ENCODE results near the gene DCBLD2. TPM values are rescaled to one million over a fixed set of nuclear protein-coding genes. Genes with fewer than 3 reads are reported as not detected.
"Not testable (repeated sequence)": the region's sequence is repeated elsewhere in the genome, so short reads cannot be mapped to it uniquely, and the experiment has no call there.

The DCBLD2 gene
- total RNA-seq, 1 experiment from 2014 or later = 265 TPM

- TF ChIP-seq EZH2phosphoT487 (IDR thresholded peaks at IDR 0.05; ENCODE audit: borderline replicate concordance, low read length) = no peak
- TF ChIP-seq CTCF (conservative IDR thresholded peaks at IDR 0.05; ENCODE audit: low read depth, low read length) = no peak
- TF ChIP-seq EZH2 (IDR thresholded peaks at IDR 0.05; ENCODE audit: low read length, unreplicated experiment) = no peak
- ChIA-PET CTCF (no interaction called here), POLR2A (ENCODE audit: unreplicated experiment) (no interaction called here)
- H3K79me2 ChIP-seq (ENCODE audit: low read length) = peaks cover 55% of the 10 kb centered on the region
- ATAC-seq = no peak
- 0 out of 2 replicates have a peak, but pooled peaks cover 4% of the 10 kb centered on the region for H4K20me1 ChIP-seq (ENCODE audit: low read length)
- H2AFZ ChIP-seq (ENCODE audit: low read length) = no peak overlapping the region
- no peak overlapping the region for H3K9ac ChIP-seq (ENCODE audit: low read length)
- no peaks in the 10 kb centered on the region for H3K9me3 ChIP-seq (ENCODE audit: low read length)
- intact Hi-C loops (cut with micrococcal nuclease) = no loop called here
- no peak overlapping the region for H3K27ac ChIP-seq (ENCODE audit: low read length)
- TSS peak; percentile 1 for BruUV-seq (replicated peaks)
- H3K9me2 ChIP-seq (replicated peaks; ENCODE audit: low read length) = no peaks in the 10 kb centered on the region
- H3F3A ChIP-seq (ENCODE audit: low read length, unreplicated experiment) = peaks cover 8% of the 10 kb centered on the region
- H3K4me1 ChIP-seq (ENCODE audit: insufficient read depth, low read length) = no peaks in the 10 kb centered on the region
- no peak for DNase-seq
- H3K27me3 ChIP-seq (ENCODE audit: low read length) = no peaks in the 10 kb centered on the region
- H3K36me3 ChIP-seq (ENCODE audit: low read depth, low read length) = peaks cover 33% of the 10 kb centered on the region
- H3K4me2 ChIP-seq (ENCODE audit: low read length) = no peak overlapping the region
- H3K4me3 ChIP-seq (ENCODE audit: low read length) = no peak overlapping the region
Measured at GRCh38 chr3:98839846-98840245, 61.6 kb downstream of the DCBLD2 start.

GRCh38 chr3:98831060-98831459 lies 70.4 kb downstream of the DCBLD2 start:
- Histone ChIP-seq H3K36me3 (ENCODE audit: low read depth, low read length) (peaks cover 17% of the 10 kb centered on the region), H3K79me2 (ENCODE audit: low read length) (peaks cover 22% of the 10 kb centered on the region)
- H2AFZ ChIP-seq (ENCODE audit: low read length); H3K4me3 ChIP-seq (ENCODE audit: low read length); H3K9me3 ChIP-seq (ENCODE audit: low read length); H3K9ac ChIP-seq (ENCODE audit: low read length); H3K9me2 ChIP-seq (replicated peaks; ENCODE audit: low read length); DNase-seq; H4K20me1 ChIP-seq (ENCODE audit: low read length); intact Hi-C loops (cut with micrococcal nuclease); H3K27me3 ChIP-seq (ENCODE audit: low read length); BruUV-seq (replicated peaks); H3F3A ChIP-seq (ENCODE audit: low read length, unreplicated experiment); H3K27ac ChIP-seq (ENCODE audit: low read length); ATAC-seq; H3K4me1 ChIP-seq (ENCODE audit: insufficient read depth, low read length); H3K4me2 ChIP-seq (ENCODE audit: low read length): not testable (repeated sequence)
- CTCF ChIA-PET = interaction anchor here (0.6 kb wide), 1 partner anchor 926 kb away, joined by 5 read pairs; no protein-coding TSS in a partner anchor
- POLR2A ChIA-PET (ENCODE audit: unreplicated experiment) = interaction anchor here (0.5 kb wide), 1 partner anchor 14 kb away, joined by 3 read pairs; no protein-coding TSS in a partner anchor

GRCh38 chr3:98829246-98829832 lies 72.2 kb downstream of the DCBLD2 start:
- TF ChIP-seq EZH2phosphoT487 (IDR thresholded peaks at IDR 0.05; ENCODE audit: borderline replicate concordance, low read length) (no peak), CTCF (conservative IDR thresholded peaks at IDR 0.05; ENCODE audit: low read depth, low read length) (no peak), EZH2 (IDR thresholded peaks at IDR 0.05; ENCODE audit: low read length, unreplicated experiment) (no peak)
- Histone ChIP-seq H3K4me2 (ENCODE audit: low read length) (no peak overlapping the region), H3K9me3 (ENCODE audit: low read length) (no peaks in the 10 kb centered on the region), H3K4me1 (ENCODE audit: insufficient read depth, low read length) (no peaks in the 10 kb centered on the region), H4K20me1 (ENCODE audit: low read length) (no peaks in the 10 kb centered on the region), H3K4me3 (ENCODE audit: low read length) (no peak overlapping the region), H3K36me3 (ENCODE audit: low read depth, low read length) (peaks cover 27% of the 10 kb centered on the region), H3F3A (ENCODE audit: low read length, unreplicated experiment) (peaks cover 9% of the 10 kb centered on the region), H3K9ac (ENCODE audit: low read length) (no peak overlapping the region), H2AFZ (ENCODE audit: low read length) (no peak overlapping the region), H3K79me2 (ENCODE audit: low read length) (peaks cover 32% of the 10 kb centered on the region), H3K27me3 (ENCODE audit: low read length) (no peaks in the 10 kb centered on the region), H3K27ac (ENCODE audit: low read length) (no peak overlapping the region), H3K9me2 (replicated peaks; ENCODE audit: low read length) (no peaks in the 10 kb centered on the region)
- peak; percentile 9; the same call in 1 of the 2 replicates for ATAC-seq
- POLR2A ChIA-PET (ENCODE audit: unreplicated experiment) = interaction anchor here (0.7 kb wide), 1 partner anchor 1905 kb away, joined by 5 read pairs; no protein-coding TSS in a partner anchor
- TSS peak; percentile 2 for BruUV-seq (replicated peaks)
- intact Hi-C loops (cut with micrococcal nuclease) = no loop called here
- CTCF ChIA-PET = no interaction called here
- no peak for DNase-seq
